ENCODE results near the gene KCNQ2. TPM values are rescaled to one million over a fixed set of nuclear protein-coding genes. Genes with fewer than 3 reads are reported as not detected.

Gene KCNQ2
- total and polyA plus RNA-seq, 9 donors = not detected

GRCh38 chr20:63445075-63445734 is 27.2 kb downstream of the KCNQ2 start:
- no peaks in the 10 kb centered on the region for H3K9me3 ChIP-seq
- no peak for DNase-seq
- H3K27me3 ChIP-seq = no peaks in the 10 kb centered on the region
- 74 to 85% (median 85%) methylated on average over 9 to 15 of the region's 15 CpGs for WGBS, 3 donors
- no peak for TF ChIP-seq CTCF (IDR thresholded peaks at IDR 0.05)
- TF ChIP-seq EP300 (IDR thresholded peaks at IDR 0.05) = no peak
- H3K4me3 ChIP-seq = no peak overlapping the region
- no peak overlapping the region for H3K27ac ChIP-seq
- intact Hi-C loops (cut with DNase I) = no loop called here
- H3K4me1 ChIP-seq (ENCODE audit: insufficient read depth) = no peaks in the 10 kb centered on the region
- H3K36me3 ChIP-seq = no peaks in the 10 kb centered on the region

GRCh38 chr20:63444548-63444947 is 27.9 kb downstream of the KCNQ2 start:
- TF ChIP-seq POLR2A (IDR thresholded peaks at IDR 0.05) (no peak), CTCF (IDR thresholded peaks at IDR 0.05) (no peak)
- H3K36me3 ChIP-seq = no peaks in the 10 kb centered on the region
- no peaks in the 10 kb centered on the region for H3K9me3 ChIP-seq
- WGBS, 3 donors = 92 to 94% (median 92%) methylated on average over 20 to 24 of the region's 24 CpGs
- no peaks in the 10 kb centered on the region for H3K27me3 ChIP-seq
- no peak for DNase-seq
- H3K4me1 ChIP-seq (ENCODE audit: insufficient read depth) = no peaks in the 10 kb centered on the region
- H3K27ac ChIP-seq = no peak overlapping the region
- H3K4me3 ChIP-seq = no peak overlapping the region
- intact Hi-C loops (cut with DNase I) = no loop called here

DNA sequence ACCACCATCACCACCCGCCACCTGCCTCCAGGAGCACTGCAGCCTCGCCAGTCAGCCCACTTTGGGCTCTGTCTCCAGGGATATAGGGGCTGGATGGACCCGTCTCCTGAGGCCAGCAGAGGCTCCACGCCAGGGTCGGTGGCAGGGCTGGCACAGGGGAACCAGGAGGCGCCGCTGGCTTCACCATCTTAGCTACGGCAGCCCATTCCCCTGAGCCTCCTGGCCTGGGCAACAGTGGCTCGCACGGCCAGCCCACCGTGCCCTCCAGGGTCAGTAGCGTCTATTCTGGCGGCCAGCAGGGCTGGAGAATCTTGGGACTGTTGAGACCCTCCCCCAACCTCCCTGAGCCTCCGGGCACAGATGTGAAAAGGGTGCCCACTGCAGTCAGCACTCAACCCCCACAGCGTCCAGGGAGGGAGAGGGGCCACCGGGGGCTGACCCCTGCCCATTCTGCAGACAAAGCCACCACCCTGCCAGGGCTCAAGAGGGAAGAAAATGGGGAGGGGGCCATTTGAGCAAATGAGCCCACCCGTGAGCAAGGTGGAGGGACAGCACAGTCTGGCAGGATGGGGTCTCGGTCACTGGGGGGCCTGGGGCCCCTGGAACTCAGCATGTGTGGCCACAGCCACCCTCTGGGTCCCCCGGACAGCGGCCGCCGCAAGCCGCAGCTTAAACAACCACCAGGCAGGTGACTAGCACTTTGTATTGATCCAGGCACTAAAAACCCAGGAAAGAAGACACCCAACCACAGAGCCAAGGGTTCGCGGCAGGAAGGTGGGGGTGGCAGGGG is 28.7 kb downstream of the KCNQ2 start:
- intact Hi-C loops (cut with DNase I) = no loop called here
- TF ChIP-seq EP300 (IDR thresholded peaks at IDR 0.05) = no peak
- TF ChIP-seq CTCF (IDR thresholded peaks at IDR 0.05) = no peak
- no peak for TF ChIP-seq POLR2A (IDR thresholded peaks at IDR 0.05)
- Histone ChIP-seq H3K27ac (no peak overlapping the region), H3K9me3 (no peaks in the 10 kb centered on the region), H3K4me1 (ENCODE audit: insufficient read depth) (no peaks in the 10 kb centered on the region), H3K4me3 (no peak overlapping the region), H3K27me3 (no peaks in the 10 kb centered on the region), H3K36me3 (no peaks in the 10 kb centered on the region)
- WGBS, 3 donors = 87 to 89% (median 87%) methylated on average over 21 to 25 of the region's 25 CpGs
- no peak for DNase-seq

DNA sequence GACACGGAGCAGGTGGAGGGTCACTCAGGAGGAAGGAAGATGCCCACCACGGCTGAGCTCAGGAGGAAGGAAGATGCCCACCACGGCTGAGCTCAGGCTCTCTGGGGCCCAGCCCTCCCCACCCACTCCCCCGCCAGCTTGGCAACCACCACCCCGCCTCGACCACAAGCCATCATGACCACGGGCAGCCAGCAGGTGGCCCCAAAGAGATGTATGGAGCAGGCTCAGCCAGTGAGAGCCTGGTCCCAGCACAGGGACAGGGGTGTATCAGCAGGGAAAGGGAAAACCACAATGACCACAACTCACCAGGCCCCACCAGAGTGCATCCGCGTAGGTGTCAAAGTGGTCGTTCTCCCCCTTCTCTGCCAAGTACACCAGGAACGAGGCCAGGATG is 30.4 kb downstream of the KCNQ2 start:
- Histone ChIP-seq H3K4me3 (no peak overlapping the region), H3K36me3 (no peaks in the 10 kb centered on the region), H3K9me3 (no peaks in the 10 kb centered on the region), H3K27me3 (no peaks in the 10 kb centered on the region), H3K27ac (no peak overlapping the region), H3K4me1 (ENCODE audit: insufficient read depth) (no peaks in the 10 kb centered on the region)
- WGBS, 3 donors = 36 to 43% (median 41%) methylated on average over 11 of the region's 11 CpGs
- intact Hi-C loops (cut with DNase I) = no loop called here
- DNase-seq = no peak
- TF ChIP-seq POLR2A (IDR thresholded peaks at IDR 0.05) = no peak
- no peak for TF ChIP-seq EP300 (IDR thresholded peaks at IDR 0.05)
- no peak for TF ChIP-seq CTCF (IDR thresholded peaks at IDR 0.05)

All from ovary (tissue), 9 donors.